NCI-H187 treated with DMSO at 0.1 percent for 48 hours (cell line): ENCODE results near the gene MYPN.
"Not testable (repeated sequence)": the region's sequence is repeated elsewhere in the genome, so short reads cannot be mapped to it uniquely, and the experiment has no call there.

Experiments used
- DNase-seq: peaks from one replicate; lab custom pipeline; 2025; lab: John Stamatoyannopoulos, UW

Gene MYPN

DNA sequence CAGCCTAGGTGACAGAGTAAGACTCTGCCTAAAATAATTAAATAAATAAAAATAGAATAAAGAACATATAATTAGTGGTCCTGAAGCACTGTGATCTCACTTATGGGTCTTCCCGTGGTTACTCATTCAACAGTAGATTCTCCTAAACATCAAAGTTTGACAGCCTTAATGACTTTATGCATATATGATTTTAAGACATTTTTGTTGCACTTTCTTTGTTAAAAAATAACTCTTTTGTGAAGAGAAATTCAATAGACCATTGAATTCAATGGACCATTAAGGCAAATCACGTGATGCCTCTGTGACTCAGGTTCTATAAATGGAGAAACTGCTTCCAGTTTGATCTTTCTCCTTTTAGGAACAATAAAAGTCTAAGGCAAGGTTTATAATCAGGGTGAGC, 63.0 kb downstream of the MYPN start:
- DNase-seq, result no peak

- DNase-seq, result no peak
Measured at GRCh38 chr10:68175949-68176348, 66.7 kb downstream of the MYPN start.

DNA sequence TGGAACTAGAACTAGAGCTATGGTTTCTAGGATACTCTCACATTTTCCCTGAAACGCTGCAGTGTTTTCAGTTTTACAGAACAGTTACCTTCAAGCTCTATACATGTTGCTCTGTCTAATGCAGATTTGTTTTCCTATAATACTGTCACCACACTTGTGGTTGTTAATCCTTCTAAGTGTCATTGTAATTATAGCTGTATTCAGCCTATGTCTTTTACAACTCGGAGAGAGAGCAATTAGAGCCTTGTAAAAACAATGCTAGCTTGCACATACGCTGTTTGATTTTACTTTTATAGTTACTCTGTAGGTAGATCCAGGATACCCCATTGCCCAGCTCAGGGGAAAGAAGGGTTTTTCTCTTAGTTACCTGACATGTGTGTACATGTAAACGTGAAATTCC, 67.5 kb downstream of the MYPN start:
- DNase-seq, result no peak

DNA sequence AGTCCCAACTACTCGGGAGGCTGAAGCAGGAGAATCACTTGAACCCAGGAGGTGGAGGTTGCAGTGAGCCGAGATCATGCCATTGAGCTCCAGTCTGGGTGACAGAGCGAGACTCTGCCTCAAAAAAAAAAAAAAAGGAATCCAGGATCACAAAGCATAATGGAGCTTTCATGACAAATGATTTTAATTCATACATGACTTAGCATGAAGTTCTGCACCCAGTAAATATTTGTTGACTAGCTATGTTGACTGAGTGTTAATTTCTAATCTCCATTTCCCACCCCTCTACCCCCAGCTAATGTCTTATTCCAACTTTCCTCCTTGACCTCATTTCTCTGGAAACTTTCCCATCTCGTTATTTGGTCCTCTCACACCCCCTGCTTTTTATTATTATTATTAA, 69.3 kb downstream of the MYPN start:
- no peak for DNase-seq

- DNase-seq, result no peak
Measured at GRCh38 chr10:68179016-68179415, 69.7 kb downstream of the MYPN start.

- no peak for DNase-seq
Measured at GRCh38 chr10:68180490-68180889, 71.2 kb downstream of the MYPN start.

GRCh38 chr10:68184546-68184945, 75.3 kb downstream of the MYPN start:
- no peak for DNase-seq

DNA sequence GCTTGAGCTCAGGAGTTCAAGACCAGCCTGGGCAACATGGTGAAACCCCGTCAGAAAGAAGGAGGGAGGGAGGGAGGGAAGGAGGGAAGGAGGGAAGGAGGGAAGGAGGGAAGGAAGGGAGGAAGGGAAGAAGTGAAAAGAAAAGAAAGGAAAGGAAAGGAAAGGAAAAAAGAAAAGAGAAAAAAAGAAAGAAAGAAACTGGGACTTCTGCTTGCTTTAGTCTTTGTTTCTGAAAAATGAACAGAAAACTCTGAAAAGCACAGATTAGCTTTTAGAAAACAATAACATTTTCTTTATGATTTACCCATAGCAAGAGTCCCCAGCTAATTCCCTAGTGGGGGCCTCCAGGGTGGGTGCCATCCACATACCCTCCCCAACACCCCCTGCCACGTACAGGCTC, 75.8 kb downstream of the MYPN start:
- no peak for DNase-seq

DNA sequence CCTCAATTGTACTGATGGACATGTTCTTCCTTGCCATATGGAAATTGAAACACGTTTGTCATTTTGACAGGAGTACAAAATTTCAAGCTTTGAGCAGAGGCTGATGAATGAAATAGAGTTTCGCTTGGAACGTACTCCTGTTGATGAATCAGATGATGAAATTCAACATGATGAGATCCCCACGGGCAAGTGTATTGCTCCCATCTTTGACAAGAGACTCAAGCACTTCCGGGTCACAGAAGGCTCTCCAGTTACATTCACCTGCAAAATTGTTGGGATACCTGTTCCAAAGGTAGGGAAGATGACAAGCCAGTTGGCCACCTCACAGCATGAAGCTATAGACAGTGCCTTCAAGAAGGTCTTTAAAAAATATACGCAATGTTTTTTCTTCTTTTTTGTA, 79.5 kb downstream of the MYPN start:
- DNase-seq, result no peak

DNA sequence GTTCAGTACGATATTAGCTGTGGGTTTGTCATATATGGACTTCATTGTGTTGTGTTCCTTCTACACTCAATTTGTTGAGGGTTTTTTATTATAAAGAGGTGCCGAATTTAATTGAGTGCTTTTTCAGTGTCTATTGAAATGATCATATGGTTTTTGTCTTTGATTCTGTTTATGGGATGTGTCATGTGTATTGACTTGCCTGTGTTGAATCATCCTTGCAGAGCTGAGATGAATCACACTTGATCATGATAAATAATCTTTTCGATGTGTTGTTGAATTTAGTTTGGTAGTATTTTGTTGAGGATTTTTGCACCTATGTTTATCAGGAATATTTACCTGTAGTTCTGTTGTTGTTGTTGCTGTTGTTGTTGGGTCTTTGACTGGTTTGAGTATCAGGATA, 82.8 kb downstream of the MYPN start:
- DNase-seq, result no peak

GRCh38 chr10:68194290-68194689, 85.0 kb downstream of the MYPN start:
- DNase-seq, result no peak

DNA sequence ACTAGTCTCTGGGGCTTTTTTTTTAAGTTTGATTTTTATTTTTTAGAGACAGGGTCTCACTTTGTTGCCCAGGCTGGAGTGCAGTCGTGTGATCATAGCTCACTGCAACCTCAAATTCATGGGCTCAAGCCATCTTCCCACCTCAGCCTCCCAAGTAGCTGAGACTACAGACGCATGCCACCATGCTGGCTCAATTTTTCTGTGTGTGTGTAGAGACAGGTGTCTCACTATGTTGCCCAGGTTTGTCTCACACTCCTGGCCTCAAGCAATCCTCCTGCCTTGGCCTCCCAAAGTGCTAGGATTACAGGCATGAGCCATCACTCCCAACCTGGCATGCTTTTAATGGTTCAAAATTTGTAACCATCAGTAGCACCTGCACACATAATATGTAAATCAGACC, 86.5 kb downstream of the MYPN start:
- not testable (repeated sequence) for DNase-seq

DNA sequence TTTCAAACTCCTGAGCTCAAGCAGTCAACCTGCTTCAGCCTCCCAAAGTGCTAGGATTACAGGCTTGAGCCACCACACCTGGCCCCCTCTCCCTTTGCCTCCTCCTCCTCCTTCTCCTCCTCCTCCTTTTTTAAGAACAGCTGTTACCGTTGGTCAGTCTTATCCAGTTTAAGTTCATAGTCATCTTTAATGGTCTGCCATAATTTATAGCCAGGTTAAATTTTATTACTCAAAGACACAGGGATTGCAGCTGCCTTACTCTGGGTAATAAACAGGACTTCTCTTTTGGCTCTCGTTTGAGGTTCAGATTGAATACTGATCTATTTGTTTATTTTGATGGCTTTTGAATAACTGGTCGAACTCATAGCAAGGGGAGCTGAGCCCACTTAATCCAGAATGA, 87.4 kb downstream of the MYPN start:
- DNase-seq, result no peak

- no peak for DNase-seq
Measured at GRCh38 chr10:68202960-68203353, 93.7 kb downstream of the MYPN start.

DNA sequence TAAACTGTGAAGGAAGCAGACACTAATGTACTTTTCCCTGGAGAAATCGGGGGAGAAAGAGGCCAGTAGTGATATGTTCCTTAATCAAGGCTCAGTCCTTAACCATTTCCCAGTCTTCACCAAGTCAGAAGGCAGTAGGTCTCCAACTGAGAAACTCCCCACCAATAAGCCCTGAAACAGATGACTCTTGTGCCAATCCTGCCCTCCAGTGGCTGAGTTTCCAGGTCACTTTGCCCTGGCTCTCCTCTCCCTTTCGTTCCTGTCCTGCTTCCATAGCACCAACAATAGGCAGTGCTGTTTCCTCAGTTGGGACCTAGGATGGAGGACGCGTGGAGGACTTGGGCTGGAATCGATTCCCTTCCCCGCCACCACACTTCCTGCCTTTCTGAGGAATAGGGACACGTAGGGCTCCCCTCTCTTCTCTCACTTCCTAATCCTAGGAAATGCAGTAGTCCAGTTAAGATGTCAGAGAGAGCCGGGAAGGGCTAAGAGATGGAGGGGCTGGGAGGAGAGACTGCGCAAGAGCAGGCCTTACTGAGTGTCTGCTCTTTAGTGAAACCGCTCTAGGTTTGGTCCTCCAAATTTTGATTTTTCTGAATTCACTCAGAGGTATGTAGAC, 99.2 kb downstream of the MYPN start:
- DNase-seq, result no peak

- DNase-seq, result no peak
Measured at GRCh38 chr10:68211669-68212068, 102.4 kb downstream of the MYPN start.

- DNase-seq, result no peak
Measured at GRCh38 chr10:68212721-68213352, 103.5 kb downstream of the MYPN start.

GRCh38 chr10:68218786-68219185, 109.5 kb downstream of the MYPN start:
- no peak for DNase-seq

GRCh38 chr10:68221196-68221595, 111.9 kb downstream of the MYPN start:
- DNase-seq, result no peak

- no peak for DNase-seq
Measured at GRCh38 chr10:68222391-68222790, 113.1 kb downstream of the MYPN start.

GRCh38 chr10:68223535-68224165, 114.4 kb downstream of the MYPN start:
- DNase-seq, result no peak

- DNase-seq, result no peak
Measured at GRCh38 chr10:68224810-68225209, 115.5 kb downstream of the MYPN start.

- no peak for DNase-seq
Measured at GRCh38 chr10:68230268-68230667, 121.0 kb downstream of the MYPN start.
